Activated naive CD4-positive, alpha-beta T cell treated with anti-CD3 and anti-CD28 coated beads, Interleukin-2, amount 50 U/mL, for 16 hours (primary cell): Measurements from ENCODE around the gene PGC.

Source experiments
- DNase-seq: peaks from one replicate; pipeline ENCODE4 v3.0.0-alpha.2; 2020

The PGC gene

DNA sequence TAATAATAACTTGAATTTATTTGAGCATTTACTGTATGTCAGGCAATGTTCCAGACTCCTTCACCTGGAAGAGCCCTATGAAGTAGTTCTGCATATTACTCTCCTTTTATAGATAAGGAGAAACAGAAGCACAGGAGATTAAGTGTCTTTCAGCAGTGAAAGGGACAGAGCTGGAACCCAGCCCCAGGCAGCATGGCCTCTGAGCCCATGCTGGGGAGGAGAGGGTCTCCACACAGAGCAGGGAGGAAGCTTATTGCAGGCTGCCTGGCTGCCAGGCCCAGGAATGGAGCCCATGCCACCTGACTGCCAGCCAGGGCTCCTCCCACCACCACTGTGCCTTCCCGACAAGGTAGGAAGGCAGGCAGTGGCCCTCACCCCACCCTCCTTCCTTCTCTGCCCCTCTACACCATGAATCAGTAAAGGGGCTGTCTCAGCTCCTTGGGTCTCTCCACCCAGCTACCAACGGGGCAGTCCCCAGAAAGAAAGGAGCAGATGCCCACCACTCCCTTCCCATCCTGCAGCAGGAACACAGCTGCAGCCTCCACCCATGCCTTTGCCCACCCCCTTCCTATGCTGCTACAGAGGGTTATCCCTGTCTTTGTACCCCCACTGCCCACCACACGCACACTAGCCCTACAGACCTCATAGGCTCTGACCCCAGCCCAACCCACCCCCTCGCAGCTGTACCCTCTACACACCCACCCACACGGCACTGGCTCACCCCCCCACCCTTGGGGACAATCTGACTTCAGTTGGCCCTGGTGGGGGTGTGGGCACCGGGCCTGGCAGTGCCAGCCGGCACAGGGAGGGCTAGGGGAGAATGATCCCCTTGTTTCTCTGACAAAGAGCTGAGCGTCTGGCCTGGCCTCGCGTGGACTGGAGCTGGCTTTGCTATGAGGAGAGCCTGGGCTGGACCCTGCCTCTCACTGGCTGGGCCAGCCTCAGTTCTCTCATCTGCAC is 53.6 kb downstream of the PGC start:
- DNase-seq: no peak

GRCh38 chr6:41692730-41693129 is 54.5 kb downstream of the PGC start:
- DNase-seq: no peak

- DNase-seq: no peak
Observed at GRCh38 chr6:41692080-41692675, 55.0 kb downstream of the PGC start.

DNA sequence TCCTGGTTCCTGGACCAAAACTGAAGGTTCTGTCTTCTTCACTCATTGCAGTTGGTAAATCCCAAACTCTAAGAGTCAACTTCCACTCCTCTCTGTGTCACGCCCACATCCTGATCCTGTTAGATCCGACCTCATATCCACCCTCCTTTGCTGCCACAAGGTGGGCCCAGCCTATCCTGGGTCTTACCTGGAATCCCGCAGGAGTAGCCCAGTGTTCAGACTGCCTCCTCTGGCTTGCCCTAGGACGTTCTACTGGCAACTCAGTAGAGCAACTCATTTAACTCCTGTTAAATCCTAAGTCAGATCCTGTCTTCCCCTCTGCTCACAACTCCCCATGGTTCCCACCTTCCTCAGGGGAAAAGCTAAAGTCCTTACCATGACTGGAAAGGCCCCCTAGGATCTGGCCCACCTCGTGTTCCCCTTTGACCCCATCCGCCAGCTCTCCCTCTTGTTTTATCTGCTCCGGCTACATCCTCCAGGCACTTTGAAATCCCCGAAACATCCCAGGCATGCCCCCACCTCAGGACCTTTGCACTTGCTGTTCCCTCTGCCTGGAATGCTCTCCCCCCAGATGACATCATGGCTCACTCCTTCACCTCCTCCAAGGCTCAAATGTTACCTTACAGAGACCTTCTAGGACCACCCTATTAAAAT is 55.6 kb downstream of the PGC start:
- no peak for DNase-seq

DNA sequence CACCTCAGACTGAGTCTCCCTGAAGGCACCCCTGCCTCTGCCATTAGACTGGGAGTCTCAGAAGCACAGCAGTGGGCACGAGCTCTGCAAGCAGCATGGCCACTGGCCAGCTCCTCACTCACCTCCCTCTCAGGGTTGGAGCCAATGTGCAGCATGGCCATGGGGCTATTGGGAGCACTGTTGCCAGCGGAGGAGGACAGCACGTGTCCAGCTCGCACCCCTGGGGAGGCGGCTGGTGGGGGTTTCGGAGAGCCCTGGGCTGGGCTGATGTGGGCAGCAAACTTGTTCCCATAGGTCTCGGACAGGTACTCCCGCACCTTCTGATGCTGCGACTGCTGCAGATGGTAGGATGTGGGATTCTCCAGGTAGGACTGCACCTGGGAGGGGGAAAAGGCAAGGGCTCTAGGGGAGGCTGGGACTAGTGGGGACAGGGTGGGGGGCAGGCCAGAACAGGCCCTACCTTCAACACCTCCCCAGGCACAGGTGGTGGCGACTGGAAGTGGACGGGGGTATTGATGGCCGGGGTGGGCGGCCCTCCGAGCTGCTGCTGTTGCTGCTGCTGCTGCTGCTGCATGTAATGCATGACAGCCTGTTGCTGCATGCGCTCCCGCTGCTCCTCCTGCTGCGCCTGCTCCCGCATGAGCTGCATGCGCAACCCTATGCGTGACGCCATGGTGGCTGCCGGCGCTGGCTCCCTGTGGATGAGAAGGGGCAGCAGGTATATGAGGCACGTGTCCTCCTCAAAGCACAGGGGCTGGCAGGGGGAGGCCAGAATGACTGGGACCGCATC is 56.5 kb downstream of the PGC start:
- no peak for DNase-seq

GRCh38 chr6:41689171-41690008 is 57.8 kb downstream of the PGC start:
- DNase-seq: no peak

DNA sequence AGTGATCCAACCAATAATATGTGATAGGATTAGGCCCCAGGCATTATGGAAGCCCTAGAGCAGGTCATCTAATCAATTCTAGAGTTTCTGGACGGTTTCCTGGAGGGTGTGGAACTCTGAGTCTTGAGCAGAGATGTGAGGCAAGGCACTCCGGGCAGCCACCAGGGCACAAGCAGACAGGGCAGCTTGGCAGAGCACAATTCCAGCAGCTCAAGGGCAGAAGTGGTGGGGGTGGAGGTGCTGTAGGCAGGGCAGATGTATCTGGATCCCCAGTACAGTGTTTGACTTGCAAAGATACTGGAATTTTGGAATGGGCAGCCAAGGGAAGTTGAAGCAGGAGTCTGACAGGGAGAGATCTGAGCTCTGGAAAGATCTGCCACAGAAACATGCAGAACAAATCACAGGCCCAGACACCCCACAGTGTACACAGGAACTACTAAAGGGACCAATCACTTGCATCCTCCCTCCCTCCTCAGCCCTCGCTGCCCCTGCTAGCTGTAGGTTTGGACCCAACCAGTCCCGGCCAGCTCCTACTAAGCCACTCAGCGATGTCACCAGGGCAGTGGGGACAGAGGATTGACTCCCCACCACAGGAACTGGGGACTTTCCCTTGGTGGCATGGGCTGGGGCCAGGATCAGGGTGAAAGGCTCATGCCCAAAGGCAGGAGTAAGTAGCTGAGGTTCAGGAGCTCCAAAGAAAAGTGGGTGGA is 58.8 kb downstream of the PGC start:
- no peak for DNase-seq

DNA sequence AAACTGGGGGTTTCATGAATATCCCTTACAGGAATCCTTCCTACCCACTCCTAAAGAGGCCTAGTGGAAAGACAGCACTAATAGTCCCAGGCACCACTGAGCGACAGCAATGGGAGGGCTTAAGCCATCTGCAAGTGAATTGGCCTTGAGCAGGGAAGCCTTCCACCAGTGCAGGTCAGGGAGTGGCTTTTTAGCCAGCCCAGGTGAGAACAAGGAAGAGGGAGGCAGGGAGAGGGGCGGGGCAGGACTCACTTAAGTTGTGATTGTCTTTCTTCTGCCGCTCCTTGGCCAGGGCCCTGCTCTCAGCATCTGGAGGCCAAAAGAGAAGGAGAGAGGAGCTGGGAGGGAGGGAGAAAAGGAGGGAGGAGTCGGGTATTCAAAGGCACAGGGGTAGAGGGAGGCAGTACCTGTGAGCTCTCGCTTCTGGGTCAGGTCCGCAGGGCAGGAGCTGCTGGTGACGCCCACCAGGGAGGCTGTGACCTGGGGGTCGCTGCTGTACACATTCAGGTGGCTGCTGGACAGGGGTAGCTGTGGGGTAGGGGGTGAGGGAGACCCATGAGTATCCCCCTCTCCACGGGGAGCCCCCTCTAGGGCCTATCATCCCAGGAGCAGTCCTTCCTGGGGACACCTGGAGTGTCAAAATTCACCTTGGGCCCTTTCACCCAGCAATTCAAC is 59.6 kb downstream of the PGC start:
- DNase-seq: no peak
